ENCODE data around the gene AKR1C4.

AKR1C4 gene

GRCh38 chr10:5196702-5197113, at the start of gene AKR1C4:
AKR1C4 (plus strand) TSS chr10:5196837; CDS start chr10:5196868, 31 bp downstream.
- H3K27me3 Mint-ChIP-seq (ENCODE audit: low read depth) = peaks cover 4% of the 10 kb centered on the region
- H3K27ac Mint-ChIP-seq = no peak within 1 kb of the TSS
- H3K9me3 Mint-ChIP-seq = peaks cover 26% of the 10 kb centered on the region
- H3K36me3 Mint-ChIP-seq (ENCODE audit: low read depth) = no peaks in the 10 kb centered on the region
- H3K4me1 Mint-ChIP-seq = no peaks in the 10 kb centered on the region
- H3K4me3 Mint-ChIP-seq = no peak within 1 kb of the TSS
- TF ChIP-seq, protein P1, sequence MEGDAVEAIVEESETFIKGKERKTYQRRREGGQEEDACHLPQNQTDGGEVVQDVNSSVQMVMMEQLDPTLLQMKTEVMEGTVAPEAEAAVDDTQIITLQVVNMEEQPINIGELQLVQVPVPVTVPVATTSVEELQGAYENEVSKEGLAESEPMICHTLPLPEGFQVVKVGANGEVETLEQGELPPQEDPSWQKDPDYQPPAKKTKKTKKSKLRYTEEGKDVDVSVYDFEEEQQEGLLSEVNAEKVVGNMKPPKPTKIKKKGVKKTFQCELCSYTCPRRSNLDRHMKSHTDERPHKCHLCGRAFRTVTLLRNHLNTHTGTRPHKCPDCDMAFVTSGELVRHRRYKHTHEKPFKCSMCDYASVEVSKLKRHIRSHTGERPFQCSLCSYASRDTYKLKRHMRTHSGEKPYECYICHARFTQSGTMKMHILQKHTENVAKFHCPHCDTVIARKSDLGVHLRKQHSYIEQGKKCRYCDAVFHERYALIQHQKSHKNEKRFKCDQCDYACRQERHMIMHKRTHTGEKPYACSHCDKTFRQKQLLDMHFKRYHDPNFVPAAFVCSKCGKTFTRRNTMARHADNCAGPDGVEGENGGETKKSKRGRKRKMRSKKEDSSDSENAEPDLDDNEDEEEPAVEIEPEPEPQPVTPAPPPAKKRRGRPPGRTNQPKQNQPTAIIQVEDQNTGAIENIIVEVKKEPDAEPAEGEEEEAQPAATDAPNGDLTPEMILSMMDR (IDR thresholded peaks at IDR 0.05; ENCODE audit: unreplicated experiment in 3 of 3) = no peak

GRCh38 chr10:5146920-5147254, 49.8 kb upstream of the AKR1C4 start:
- Mint-ChIP-seq H3K9me3 (peaks cover 17% of the 10 kb centered on the region), H3K4me3 (no peak overlapping the region), H3K27ac (no peak overlapping the region), H3K27me3 (ENCODE audit: low read depth) (no peaks in the 10 kb centered on the region), H3K36me3 (ENCODE audit: low read depth) (no peaks in the 10 kb centered on the region), H3K4me1 (peaks cover 6% of the 10 kb centered on the region)
- TF ChIP-seq, protein P1 (IDR thresholded peaks at IDR 0.05; ENCODE audit: unreplicated experiment in 3 of 3) = no peak

DNA sequence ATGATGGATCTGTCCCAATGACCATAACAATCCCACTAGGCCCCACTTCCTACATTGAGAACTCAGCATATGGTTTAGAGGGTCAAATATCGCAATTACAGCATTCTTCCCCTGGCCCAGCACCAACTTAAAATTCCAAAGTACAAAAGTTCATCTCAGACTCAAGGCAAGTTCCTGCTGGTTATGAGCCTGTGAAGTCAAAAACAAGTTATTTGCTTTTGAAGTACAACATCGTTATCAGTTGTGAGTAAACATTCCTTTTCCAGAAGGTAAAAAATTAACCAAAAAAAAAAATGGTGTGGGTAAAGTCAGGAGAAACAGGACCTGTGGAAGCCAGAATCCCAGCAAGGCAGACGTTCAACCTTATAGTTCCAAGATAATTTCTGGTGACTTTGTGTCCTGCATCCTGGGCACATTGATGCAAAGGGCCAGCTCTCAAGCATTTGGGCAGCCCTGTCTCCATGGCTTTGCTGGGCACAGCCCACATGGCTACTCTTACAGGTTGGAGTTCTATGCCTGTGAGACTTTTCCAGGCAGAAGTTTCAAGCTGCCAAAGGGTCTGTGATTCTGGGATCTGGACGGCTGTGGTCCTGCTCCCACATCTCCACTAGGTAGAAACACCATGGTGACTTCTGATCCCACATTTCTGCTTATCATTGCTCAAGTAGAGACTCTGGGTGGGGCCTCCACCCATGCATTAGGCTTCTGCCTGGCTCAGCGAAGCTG, 49.2 kb upstream of the AKR1C4 start:
- H3K36me3 Mint-ChIP-seq (ENCODE audit: low read depth) = no peaks in the 10 kb centered on the region
- peaks cover 6% of the 10 kb centered on the region for H3K4me1 Mint-ChIP-seq
- TF ChIP-seq, protein P1 (IDR thresholded peaks at IDR 0.05; ENCODE audit: unreplicated experiment in 3 of 3) = no peak
- H3K27ac Mint-ChIP-seq = no peak overlapping the region
- peaks cover 17% of the 10 kb centered on the region for H3K9me3 Mint-ChIP-seq
- H3K4me3 Mint-ChIP-seq = no peak overlapping the region
- H3K27me3 Mint-ChIP-seq (ENCODE audit: low read depth) = no peaks in the 10 kb centered on the region

DNA sequence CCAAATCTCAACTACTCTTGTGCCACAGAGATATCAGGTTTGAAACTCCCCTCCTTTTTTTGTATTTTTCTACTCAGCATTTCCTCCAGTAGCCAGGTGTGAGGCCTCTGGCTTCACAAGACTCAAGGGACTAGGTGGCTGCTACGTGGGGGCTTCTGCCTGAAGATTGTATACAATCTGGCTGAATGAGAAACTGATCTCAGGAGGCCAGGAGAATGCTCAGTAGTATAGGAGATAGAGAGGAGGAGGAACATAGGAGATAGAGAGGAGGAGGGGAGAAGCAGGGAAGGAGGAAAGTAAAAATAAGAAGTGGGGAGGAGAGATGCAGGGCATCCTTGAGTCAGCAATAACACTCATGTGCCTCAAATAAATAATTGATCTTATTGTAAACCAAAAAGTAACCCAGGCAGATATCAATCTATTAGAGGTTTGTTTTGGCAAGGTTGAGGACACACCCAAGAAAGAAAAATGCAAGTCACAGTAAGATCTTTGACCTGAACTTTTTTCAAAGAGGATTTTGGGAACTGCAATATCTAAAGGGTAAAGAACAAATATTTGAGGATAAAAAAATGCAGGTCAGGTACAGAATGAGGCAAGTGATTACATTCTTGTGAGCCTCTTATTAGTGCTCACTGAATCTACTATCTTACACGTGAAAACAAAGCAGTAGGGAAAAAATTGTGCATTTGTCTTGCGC, 48.5 kb upstream of the AKR1C4 start:
- TF ChIP-seq, protein P1 (IDR thresholded peaks at IDR 0.05; ENCODE audit: unreplicated experiment in 3 of 3) = no peak
- H3K4me3 Mint-ChIP-seq = no peak overlapping the region
- H3K36me3 Mint-ChIP-seq (ENCODE audit: low read depth) = no peaks in the 10 kb centered on the region
- H3K9me3 Mint-ChIP-seq = peaks cover 19% of the 10 kb centered on the region
- H3K4me1 Mint-ChIP-seq = peaks cover 6% of the 10 kb centered on the region
- H3K27me3 Mint-ChIP-seq (ENCODE audit: low read depth) = no peaks in the 10 kb centered on the region
- no peak overlapping the region for H3K27ac Mint-ChIP-seq

DNA sequence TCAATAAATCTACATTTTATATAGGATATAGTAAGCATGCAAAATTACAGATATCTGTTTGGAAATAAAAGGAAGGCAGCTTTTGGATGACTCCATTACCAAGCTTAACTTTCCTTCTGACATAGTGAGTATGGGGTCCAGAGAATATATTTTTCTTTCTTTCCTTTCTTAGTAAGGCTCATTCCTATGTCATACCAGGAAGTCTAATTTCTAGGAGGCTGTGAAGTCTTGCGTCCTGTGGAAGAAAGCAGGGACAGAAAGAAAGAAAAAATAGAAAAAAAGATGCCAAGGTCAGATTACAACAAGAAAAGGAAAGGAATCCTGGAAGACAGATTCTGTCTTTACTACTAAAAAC, 48.0 kb upstream of the AKR1C4 start:
- Mint-ChIP-seq H3K36me3 (ENCODE audit: low read depth) (no peaks in the 10 kb centered on the region), H3K4me1 (peaks cover 6% of the 10 kb centered on the region), H3K27me3 (ENCODE audit: low read depth) (no peaks in the 10 kb centered on the region), H3K4me3 (no peak overlapping the region), H3K27ac (no peak overlapping the region), H3K9me3 (peaks cover 22% of the 10 kb centered on the region)
- TF ChIP-seq, protein P1 (IDR thresholded peaks at IDR 0.05; ENCODE audit: unreplicated experiment in 3 of 3) = no peak

DNA sequence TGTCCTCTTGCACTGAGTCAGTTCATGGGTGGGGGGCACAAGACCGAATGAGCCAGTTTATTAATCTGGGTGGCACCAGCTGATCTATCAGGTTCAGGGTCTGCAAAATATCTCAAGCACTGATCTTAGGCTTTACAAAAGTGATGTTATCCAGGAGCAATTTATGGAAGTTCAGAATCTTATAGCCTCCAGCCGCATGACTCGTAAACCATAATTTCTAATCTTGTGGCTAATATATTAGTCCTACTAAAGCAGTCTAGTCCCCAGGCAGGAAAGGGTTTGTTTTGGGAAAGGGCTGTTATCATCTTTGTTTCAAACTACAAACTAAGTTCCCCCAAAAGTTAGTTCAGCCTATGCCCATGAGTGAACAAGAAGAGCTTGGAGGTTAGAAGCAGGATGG, 45.6 kb upstream of the AKR1C4 start:
- Mint-ChIP-seq H3K27me3 (ENCODE audit: low read depth) (no peaks in the 10 kb centered on the region), H3K4me3 (no peak overlapping the region), H3K27ac (no peak overlapping the region), H3K36me3 (ENCODE audit: low read depth) (no peaks in the 10 kb centered on the region), H3K4me1 (peaks cover 6% of the 10 kb centered on the region), H3K9me3 (peaks cover 25% of the 10 kb centered on the region)
- TF ChIP-seq, protein P1 (IDR thresholded peaks at IDR 0.05; ENCODE audit: unreplicated experiment in 3 of 3) = no peak

Data from nephron (organoid).